Stimulated activated naive CD4-positive, alpha-beta T cell (primary cell): ENCODE data around the gene HDAC8.
A peak's percentile ranks its signal among the peaks of the same experiment; 100 is the strongest.
"Not testable (repeated sequence)": the region's sequence is repeated elsewhere in the genome, so short reads cannot be mapped to it uniquely, and the experiment has no call there.

Experiments used
- DNase-seq, 6 experiments: peaks; one replicate each; lab custom pipeline; 2025; lab: John Stamatoyannopoulos, UW

HDAC8 gene

DNA sequence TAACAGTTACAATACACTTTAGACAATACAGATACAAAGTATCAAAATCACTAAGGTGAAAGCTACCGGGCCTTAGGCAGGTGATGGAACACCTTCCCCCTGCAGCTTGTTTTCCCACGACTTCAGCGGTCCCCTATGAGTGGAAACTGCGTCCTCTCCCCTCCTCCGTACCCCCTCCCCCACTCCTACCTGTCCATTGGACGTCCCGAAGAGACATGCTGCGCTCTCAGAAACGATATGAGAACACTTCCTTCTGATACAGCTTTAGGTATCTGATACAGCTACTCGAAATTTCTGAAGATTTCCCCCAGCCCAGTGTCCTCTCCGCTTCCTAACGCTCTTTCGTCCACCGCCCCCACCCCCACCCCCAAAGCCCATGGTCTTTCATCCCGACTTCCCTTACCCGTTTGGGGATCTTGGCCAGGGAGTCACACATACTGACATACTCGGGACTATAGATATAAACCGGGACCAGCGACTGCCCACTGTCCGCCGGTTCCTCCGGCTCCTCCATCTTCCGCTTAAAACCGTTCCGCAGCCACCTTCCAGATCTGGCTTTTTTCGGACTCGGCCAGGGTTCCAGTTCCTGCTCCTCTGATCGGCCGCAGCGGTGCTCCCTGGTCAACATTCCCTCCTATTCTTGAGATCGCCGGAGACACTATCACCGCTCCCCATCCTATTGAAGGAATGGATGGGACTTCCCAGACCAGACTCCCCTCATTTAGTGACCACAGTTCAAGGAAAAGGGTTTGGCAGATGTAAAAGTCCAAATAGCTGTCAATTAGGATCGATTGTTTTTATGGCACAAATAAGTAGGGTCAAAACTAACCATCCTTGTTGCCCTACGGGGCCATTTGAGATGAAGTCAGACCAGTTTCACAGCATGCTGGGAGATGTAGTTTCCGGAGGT lies at the start of gene HDAC8:
HDAC8 (minus strand) TSS at position 596 of the 910 bp plus-strand sequence; CDS start at position 514, 82 bp downstream.
- peak; percentile 3 to 40 (median 8) for DNase-seq

DNA sequence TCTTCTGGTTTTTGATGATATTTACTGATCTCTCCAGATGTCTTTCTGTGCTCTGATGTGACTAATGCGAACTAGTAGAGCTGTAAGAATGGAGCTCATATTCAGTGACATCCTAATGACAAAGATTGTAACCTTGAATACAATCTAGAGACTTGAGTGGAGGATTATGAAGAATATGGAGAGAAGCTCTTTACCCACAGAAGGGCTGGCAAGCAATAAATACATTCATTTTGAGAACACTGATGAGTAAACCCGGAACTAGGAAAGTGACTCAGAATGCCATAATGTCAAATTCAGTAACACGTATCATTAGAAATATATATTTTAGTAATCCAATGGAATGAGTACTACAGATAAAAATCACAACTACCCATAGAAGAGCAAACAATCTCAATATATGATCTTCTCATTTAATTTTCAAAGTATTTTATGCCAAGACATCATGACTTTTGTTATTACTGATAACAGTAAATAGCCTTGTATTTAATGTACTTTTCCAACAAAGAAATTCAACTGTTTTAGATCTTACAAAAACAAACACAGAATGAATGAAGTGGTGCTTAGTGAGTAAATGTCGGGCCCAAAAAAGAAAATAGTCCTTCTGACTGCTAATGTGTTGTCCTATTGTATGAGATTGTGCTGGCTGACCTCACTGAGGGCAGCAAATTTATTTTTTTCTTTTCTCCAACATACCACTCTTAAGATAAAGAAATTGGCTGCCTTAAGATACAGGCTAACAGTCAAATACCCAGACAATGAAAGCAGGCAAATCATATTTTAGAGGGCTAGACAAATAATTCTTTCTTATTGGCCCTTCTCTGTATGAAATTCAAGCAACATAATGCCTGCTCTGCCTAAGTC lies 49.2 kb upstream of the HDAC8 start:
- no peak for DNase-seq

GRCh38 chrX:72621163-72621562 lies 48.5 kb upstream of the HDAC8 start:
- no peak for DNase-seq

DNA sequence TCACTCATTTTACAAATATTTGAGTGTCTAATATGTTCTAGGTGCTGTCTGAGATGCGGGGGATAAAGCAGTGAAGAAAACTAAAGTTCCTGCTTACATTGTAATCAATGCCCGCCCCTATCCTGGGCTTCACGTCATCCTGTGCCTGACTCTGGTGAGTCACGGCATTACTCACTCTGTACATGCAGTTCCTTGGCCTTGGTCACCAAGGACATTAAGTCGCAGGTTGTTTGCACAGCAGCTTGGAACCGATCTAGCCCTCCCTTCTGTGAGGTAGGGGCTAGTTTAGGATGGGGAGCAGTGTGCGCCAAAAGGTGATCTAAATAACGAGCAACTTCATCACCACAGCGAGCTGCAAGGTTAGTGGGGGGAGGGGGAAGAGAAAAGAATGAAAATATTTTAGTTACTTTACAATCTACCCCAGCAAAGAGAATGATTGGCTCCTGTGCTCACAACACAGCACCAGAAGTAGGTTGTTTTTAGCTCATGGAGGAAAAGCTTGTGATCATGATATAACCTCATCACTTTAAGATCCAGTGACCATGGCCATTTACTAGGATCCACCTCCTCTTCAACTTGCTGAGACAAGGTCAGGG lies 48.0 kb upstream of the HDAC8 start:
- no peak for DNase-seq

DNA sequence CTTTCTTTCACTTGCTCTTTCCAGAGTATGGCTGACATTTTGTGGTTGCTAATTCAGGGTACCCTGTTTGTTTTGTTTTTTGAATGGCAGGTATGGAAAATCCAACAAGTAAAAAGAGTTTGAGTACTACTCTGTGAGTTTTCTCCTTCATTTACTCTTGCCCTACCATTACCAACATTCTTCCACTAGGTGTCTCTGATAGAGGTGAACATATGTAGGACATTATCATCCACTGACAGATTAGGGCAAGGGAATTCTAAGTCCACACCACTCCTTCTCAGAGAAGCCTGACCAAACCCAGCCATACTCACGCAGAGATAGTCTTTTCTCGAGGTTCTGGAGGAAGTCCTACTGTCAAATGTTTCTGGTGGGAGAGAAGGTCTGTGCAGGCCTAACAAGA lies 36.7 kb upstream of the HDAC8 start:
- no peak for DNase-seq

- DNase-seq = no peak
These were observed 32.1 kb upstream of the HDAC8 start for GRCh38 chrX:72604705-72605104.

GRCh38 chrX:72604112-72604511 lies 31.5 kb upstream of the HDAC8 start:
- no peak for DNase-seq

GRCh38 chrX:72591038-72591437 lies 18.4 kb upstream of the HDAC8 start:
- DNase-seq = not testable (repeated sequence)

GRCh38 chrX:72584163-72584562 lies 11.5 kb upstream of the HDAC8 start:
- DNase-seq = no peak

GRCh38 chrX:72576141-72576894 lies 3.7 kb upstream of the HDAC8 start:
- DNase-seq = no peak

DNA sequence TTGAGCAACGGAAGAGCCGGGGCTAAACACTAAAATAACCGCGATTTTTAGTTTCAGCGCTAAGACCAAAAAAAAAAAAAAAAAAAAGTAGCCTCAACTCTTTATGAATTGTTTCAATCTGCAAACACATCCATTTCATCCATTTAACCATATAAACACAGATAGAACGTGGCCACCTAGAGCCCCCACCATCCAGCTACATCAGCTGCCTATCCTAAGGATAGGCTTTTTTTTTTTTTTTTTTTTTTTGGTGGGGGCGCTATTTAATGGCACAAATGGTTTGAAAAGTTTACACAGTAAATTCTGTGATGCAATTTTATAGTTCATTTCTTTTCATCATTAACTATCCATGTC lies 492 bp upstream of the HDAC8 start:
- DNase-seq = no peak

- no peak for DNase-seq
These were observed 2.9 kb downstream of the HDAC8 start for GRCh38 chrX:72569786-72570185.

DNA sequence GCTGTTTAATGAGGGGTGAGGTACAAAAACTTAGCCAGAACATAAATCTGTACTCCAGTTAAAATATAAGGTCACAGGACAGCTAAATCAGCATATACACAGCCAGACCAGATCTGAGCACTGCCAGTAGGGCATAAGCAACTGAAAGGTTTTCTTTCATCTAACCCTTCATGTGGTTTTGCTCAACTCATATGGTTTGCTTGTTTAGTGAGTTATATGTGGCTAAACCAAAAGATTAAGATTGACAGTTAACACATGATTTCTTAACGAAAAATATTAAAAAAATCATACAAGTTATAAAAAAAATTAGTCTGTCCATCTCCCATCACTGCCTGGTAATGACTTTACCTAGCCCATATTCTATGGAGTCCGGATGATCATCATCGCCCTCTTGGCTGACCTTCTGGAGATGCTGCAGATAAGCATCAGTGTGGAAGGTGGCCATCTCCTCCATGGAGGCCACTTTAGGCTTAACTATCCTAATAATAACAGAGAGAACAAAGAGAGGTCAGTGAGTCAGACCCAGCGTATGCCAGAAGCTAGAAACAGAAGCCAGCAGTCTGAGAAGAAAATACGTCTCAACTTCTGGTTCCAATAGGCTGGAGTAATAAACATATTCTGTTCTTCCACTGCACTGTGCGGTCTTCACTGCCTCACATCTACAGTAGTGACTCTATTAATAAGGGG lies 4.1 kb downstream of the HDAC8 start:
- no peak for DNase-seq

- no peak for DNase-seq
These were observed 6.2 kb downstream of the HDAC8 start for GRCh38 chrX:72566448-72566847.

DNA sequence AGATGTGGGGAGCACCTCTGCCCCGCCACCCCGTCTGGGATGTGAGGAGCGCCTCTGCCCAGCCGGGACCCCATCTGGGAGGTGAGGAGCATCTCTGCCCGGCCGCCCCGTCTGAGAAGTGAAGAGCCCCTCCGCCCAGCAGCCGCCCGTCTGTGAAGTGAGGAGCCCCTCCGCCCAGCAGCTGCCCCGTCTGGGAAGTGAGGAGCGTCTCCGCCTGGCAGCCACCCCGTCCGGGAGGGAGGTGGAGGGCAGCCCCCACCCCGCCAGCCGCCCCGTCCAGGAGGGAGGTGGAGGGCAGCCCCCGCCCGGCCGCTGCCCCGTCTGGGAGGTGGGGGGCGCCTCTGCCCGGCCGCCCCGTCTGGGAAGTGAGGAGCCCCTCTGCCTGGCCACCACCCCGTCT lies 13.0 kb downstream of the HDAC8 start:
- not testable (repeated sequence) for DNase-seq

DNA sequence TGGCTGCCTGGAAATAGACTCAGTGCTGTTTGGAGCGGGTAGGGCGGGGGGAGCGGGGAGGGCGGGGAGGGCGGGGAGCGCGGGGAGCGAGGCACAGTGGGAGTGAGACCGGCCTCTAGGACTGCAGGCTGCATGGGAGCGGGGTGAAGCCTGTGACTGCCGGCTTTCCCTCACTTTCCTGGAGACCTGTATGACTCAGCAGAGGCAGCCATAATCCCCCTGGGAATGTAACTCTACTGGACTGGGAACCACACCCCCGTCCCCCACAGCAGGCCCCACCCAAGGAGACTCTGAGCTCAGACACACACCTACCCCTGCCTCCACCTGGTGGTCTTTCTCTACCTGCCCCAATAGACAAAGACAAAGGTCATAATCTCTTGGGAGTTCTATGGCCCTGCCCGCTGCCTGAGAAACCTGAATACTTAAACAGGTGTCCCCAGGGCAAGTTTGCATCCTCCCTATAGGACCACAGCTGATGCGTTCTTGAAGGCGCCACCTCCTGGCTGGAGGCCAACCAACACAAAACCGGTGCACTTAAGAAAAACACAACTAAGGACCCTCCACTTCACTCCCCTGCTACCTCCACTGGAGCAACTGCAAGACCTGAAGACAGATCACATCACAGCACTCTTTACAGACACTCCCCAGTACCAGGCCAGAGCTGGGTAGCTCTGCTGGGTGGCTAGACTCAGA lies 18.0 kb downstream of the HDAC8 start:
- DNase-seq = no peak

- DNase-seq = not testable (repeated sequence)
These were observed 20.2 kb downstream of the HDAC8 start for GRCh38 chrX:72552443-72552842.

GRCh38 chrX:72545990-72546389 lies 26.7 kb downstream of the HDAC8 start:
- DNase-seq = no peak

DNA sequence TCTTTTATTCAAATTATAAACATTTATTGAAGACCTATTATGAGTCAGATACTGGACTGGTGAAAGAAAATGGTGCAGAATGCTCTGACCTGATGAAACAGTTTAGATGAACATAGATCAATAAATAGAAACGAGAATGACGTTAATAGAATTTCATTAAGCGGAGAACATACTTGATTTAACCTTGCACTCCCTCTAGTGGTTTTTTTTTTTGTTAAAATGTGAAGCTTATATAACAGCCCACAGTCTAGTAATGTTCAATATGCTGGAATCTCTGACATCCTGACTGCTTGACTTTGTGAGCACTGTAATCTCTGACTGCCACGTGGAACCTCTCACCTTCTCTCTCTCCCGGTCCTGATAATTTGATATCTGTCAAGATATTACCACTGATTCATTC lies 32.3 kb downstream of the HDAC8 start:
- DNase-seq = no peak

DNA sequence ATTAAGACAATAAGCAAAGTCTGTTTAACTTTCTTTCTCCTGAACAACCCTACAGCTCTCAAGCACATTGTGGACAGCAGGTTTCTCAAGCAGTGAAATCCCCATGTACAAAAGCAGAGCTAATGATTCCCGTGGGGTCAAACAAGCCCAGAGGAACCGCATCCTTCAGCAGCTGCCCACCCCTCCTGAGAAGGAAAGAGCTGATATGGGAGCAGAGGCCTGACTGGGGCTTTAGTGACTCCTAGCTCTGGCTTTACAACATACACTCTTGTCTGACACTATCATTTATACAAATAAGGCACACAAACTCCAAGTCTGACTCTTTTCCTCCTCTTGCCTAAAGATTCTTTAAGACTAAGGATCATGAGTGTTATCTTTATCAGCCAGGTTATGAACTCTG lies 32.8 kb downstream of the HDAC8 start:
- no peak for DNase-seq

DNA sequence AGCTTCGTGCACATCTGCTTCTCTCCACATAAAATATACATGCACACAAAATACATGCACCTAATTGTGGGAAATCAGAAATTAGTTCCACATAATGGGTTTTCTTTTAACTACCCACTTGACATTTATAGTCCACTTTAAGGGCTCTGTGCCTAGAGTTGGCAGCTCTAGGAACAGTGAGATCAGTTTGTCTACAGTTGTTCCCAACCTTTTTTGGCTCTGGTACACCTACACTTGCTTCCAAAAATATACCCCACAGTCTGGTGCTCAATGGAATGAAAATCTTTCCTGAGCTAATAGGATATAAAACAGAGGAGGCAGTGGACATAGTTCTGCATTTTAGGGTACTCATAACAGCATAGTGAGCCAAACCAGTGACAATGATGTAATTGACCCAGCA lies 36.1 kb downstream of the HDAC8 start:
- no peak for DNase-seq
